ENCODE measurements around the gene FBXL20. TPM values are rescaled to one million over a fixed set of nuclear protein-coding genes. Genes with fewer than 3 reads are reported as not detected.

FBXL20 gene
- total RNA-seq, 1 experiment from 2014 or later, result 20.2 TPM

DNA sequence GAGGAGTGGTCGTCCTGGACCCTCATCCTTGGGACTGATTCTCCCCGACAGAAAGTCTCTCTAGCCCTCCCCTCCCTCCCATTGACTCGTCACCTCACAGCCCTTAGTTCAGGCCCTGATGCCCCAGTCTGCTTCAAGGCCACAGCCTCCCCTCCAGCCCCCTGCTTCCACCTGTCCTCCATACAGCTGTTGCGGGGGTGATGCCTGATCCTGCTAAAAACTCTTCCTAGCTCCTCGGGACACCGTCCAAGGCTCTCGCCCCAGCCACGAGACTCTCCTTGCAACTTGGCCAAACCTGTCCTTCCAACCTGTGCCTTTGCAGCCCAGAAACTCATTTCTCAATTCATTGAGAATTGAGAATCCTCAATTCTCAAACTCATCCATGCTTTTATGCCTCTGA lies 182.5 kb downstream of the FBXL20 start:
- no peaks in the 10 kb centered on the region for H3F3A ChIP-seq (ENCODE audit: insufficient read depth, low read depth)
- H3K9me3 ChIP-seq (ENCODE audit: insufficient read depth, low read depth), result no peaks in the 10 kb centered on the region
- ChIA-PET CTCF (no interaction called here), POLR2A (ENCODE audit: unreplicated experiment) (no interaction called here)
- H4K20me1 ChIP-seq (ENCODE audit: insufficient read depth), result no peaks in the 10 kb centered on the region
- TF ChIP-seq EZH2 (IDR thresholded peaks at IDR 0.05; ENCODE audit: low read depth), result no peak
- TF ChIP-seq, protein P1, sequence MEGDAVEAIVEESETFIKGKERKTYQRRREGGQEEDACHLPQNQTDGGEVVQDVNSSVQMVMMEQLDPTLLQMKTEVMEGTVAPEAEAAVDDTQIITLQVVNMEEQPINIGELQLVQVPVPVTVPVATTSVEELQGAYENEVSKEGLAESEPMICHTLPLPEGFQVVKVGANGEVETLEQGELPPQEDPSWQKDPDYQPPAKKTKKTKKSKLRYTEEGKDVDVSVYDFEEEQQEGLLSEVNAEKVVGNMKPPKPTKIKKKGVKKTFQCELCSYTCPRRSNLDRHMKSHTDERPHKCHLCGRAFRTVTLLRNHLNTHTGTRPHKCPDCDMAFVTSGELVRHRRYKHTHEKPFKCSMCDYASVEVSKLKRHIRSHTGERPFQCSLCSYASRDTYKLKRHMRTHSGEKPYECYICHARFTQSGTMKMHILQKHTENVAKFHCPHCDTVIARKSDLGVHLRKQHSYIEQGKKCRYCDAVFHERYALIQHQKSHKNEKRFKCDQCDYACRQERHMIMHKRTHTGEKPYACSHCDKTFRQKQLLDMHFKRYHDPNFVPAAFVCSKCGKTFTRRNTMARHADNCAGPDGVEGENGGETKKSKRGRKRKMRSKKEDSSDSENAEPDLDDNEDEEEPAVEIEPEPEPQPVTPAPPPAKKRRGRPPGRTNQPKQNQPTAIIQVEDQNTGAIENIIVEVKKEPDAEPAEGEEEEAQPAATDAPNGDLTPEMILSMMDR (conservative IDR thresholded peaks at IDR 0.05), result no peak
- no peak overlapping the region for H3K27ac ChIP-seq
- H3K79me2 ChIP-seq (ENCODE audit: low read depth), result no peaks in the 10 kb centered on the region
- H3K27me3 ChIP-seq (ENCODE audit: insufficient read depth, low read depth), result no peaks in the 10 kb centered on the region
- no peaks in the 10 kb centered on the region for H3K36me3 ChIP-seq (ENCODE audit: low read depth)
- H3K4me2 ChIP-seq, result no peak overlapping the region
- no peak overlapping the region for H2AFZ ChIP-seq
- intact Hi-C loops (cut with micrococcal nuclease; ENCODE audit: unreplicated experiment), result no loop called here
- BruUV-seq (replicated peaks), result no TSS peak
- H3K4me3 ChIP-seq, result no peak overlapping the region
- DNase-seq, result no peak
- no peaks in the 10 kb centered on the region for H3K9me2 ChIP-seq (ENCODE audit: insufficient read depth)
- H3K4me1 ChIP-seq (replicated peaks; ENCODE audit: insufficient read depth), result no peaks in the 10 kb centered on the region

DNA sequence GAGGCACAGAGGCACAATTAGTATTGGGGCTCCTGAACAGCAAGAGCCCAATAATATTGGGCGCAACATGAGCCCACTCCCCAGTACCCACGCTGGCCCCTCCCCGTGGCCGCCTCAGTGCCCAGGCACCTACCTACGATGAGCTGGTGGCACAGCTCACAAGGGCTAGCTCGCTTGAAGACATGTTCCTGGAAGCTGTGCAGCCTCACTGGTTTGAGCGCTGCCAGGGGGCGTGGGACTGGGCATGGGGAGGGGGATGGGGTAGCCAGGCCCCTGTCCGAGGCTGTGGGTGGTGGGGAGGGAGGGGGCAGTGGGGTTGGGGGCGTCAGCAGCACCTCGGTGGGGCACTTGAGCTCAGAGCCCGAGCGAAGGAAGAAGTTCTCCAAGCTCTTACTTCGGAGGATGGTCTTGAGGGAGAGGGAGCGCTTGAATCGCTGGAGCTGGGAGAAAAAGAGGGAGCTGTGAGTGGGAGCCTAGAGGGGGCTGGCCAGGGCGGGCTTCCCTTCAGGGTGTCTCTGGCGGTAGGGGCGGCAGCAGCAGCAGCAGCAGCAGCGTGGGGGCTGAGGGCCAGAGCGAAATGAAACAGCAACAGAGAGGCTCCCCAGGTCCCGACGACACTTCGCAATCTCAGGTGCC lies 183.6 kb downstream of the FBXL20 start:
- no peak overlapping the region for H2AFZ ChIP-seq
- BruUV-seq (replicated peaks), result no TSS peak
- H3K9me3 ChIP-seq (ENCODE audit: insufficient read depth, low read depth), result no peaks in the 10 kb centered on the region
- no peaks in the 10 kb centered on the region for H3K9me2 ChIP-seq (ENCODE audit: insufficient read depth)
- POLR2A ChIA-PET (ENCODE audit: unreplicated experiment), result no interaction called here
- H4K20me1 ChIP-seq (ENCODE audit: insufficient read depth), result no peaks in the 10 kb centered on the region
- DNase-seq, result no peak
- no peaks in the 10 kb centered on the region for H3K27me3 ChIP-seq (ENCODE audit: insufficient read depth, low read depth)
- no peak overlapping the region for H3K27ac ChIP-seq
- no peak overlapping the region for H3K4me3 ChIP-seq
- no peaks in the 10 kb centered on the region for H3K4me1 ChIP-seq (replicated peaks; ENCODE audit: insufficient read depth)
- peaks cover 9% of the 10 kb centered on the region; the same call in 1 of the 2 replicates for H3F3A ChIP-seq (ENCODE audit: insufficient read depth, low read depth)
- intact Hi-C loops (cut with micrococcal nuclease; ENCODE audit: unreplicated experiment), result no loop called here
- CTCF ChIA-PET, result no interaction called here
- no peaks in the 10 kb centered on the region for H3K36me3 ChIP-seq (ENCODE audit: low read depth)
- no peaks in the 10 kb centered on the region for H3K79me2 ChIP-seq (ENCODE audit: low read depth)
- H3K4me2 ChIP-seq, result no peak overlapping the region
- TF ChIP-seq, protein P1 (conservative IDR thresholded peaks at IDR 0.05), result no peak
- no peak for TF ChIP-seq EZH2 (IDR thresholded peaks at IDR 0.05; ENCODE audit: low read depth)

DNA sequence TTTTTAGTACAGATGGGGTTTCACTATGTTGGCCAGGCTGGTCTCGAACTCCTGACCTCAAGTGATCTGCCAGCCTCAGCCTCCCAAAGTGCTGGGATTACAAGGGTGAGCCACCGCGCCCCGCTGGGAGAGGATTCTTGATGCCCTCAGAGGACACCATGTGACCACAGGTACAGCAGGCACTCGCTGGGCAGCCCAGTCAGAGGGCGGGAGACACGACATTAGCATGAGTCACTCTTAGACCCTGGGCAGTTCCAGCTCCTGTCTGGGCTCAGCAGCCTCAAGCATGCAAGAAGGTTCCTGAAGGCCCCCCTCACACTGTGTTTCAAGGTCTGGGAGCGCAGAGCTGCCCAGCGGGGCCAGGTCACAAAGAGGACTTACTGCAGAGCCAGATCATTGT lies 187.6 kb downstream of the FBXL20 start:
- DNase-seq, result peak; percentile 77 to 83
- no peak for TF ChIP-seq EZH2 (IDR thresholded peaks at IDR 0.05; ENCODE audit: low read depth)
- TF ChIP-seq, protein P1 (conservative IDR thresholded peaks at IDR 0.05), result no peak
- no peak overlapping the region for H3K4me2 ChIP-seq
- no peaks in the 10 kb centered on the region for H3K9me3 ChIP-seq (ENCODE audit: insufficient read depth, low read depth)
- no peak overlapping the region for H3K4me3 ChIP-seq
- CTCF ChIA-PET, result interaction anchor here (1.1 kb wide), 1 partner anchor 18 kb away, joined by 9 read pairs; no protein-coding TSS in a partner anchor
- H3K4me1 ChIP-seq (replicated peaks; ENCODE audit: insufficient read depth), result no peaks in the 10 kb centered on the region
- POLR2A ChIA-PET (ENCODE audit: unreplicated experiment), result no interaction called here
- no peaks in the 10 kb centered on the region for H3K9me2 ChIP-seq (ENCODE audit: insufficient read depth)
- H3F3A ChIP-seq (ENCODE audit: insufficient read depth, low read depth), result peaks cover 13% of the 10 kb centered on the region; the same call in 1 of the 2 replicates
- BruUV-seq (replicated peaks), result no TSS peak
- H3K36me3 ChIP-seq (ENCODE audit: low read depth), result no peaks in the 10 kb centered on the region
- intact Hi-C loops (cut with micrococcal nuclease; ENCODE audit: unreplicated experiment), result no loop called here
- H2AFZ ChIP-seq, result no peak overlapping the region
- no peaks in the 10 kb centered on the region for H4K20me1 ChIP-seq (ENCODE audit: insufficient read depth)
- H3K27ac ChIP-seq, result no peak overlapping the region
- H3K27me3 ChIP-seq (ENCODE audit: insufficient read depth, low read depth), result no peaks in the 10 kb centered on the region
- H3K79me2 ChIP-seq (ENCODE audit: low read depth), result no peaks in the 10 kb centered on the region
